ENCODE measurements around the gene PPIP5K1.

DNA sequence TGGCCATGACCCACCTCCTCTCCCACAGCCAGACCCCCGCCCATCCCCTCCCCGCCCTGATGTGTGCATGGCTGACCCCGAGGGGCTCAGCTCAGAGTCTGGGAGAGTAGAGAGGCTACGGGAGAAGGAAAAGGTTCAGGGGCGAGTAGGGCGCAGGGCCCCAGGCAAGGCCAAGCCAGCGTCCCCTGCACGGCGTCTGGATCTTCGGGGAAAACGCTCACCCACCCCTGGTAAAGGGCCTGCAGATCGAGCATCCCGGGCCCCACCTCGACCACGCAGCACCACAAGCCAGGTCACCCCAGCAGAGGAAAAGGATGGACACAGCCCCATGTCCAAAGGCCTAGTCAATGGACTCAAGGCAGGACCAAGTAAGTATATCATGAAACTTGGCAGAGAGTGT lies 60.9 kb downstream of the PPIP5K1 start:
- TF ChIP-seq POLR2A (IDR thresholded peaks at IDR 0.05): no peak
- TF ChIP-seq, protein P1, sequence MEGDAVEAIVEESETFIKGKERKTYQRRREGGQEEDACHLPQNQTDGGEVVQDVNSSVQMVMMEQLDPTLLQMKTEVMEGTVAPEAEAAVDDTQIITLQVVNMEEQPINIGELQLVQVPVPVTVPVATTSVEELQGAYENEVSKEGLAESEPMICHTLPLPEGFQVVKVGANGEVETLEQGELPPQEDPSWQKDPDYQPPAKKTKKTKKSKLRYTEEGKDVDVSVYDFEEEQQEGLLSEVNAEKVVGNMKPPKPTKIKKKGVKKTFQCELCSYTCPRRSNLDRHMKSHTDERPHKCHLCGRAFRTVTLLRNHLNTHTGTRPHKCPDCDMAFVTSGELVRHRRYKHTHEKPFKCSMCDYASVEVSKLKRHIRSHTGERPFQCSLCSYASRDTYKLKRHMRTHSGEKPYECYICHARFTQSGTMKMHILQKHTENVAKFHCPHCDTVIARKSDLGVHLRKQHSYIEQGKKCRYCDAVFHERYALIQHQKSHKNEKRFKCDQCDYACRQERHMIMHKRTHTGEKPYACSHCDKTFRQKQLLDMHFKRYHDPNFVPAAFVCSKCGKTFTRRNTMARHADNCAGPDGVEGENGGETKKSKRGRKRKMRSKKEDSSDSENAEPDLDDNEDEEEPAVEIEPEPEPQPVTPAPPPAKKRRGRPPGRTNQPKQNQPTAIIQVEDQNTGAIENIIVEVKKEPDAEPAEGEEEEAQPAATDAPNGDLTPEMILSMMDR (IDR thresholded peaks at IDR 0.05): no peak

Data from prostate gland (tissue), 2 donors.